Mononuclear cell (primary cell): ENCODE measurements around the gene SAMD4A. TPM values are rescaled to one million over a fixed set of nuclear protein-coding genes. Genes with fewer than 3 reads are reported as not detected.
A peak's percentile ranks its signal among the peaks of the same experiment; 100 is the strongest.

Experiments used
- H3K27me3 ChIP-seq: 2 replicates; pipeline ENCODE4 v1.6.0; 2011; ENCODE audit warnings: low read length, control low read depth; ENCODE audit not compliant: insufficient read depth
- H3K4me1 ChIP-seq: 2 replicates; pipeline ENCODE4 v1.5.1; 2011; ENCODE audit warnings: mild to moderate bottlenecking, low read length, control low read depth; ENCODE audit not compliant: insufficient read depth
- H3K4me3 ChIP-seq: 2 replicates; pipeline ENCODE4 v1.5.1; 2011; ENCODE audit warnings: mild to moderate bottlenecking, low read length, moderate library complexity
- H3K9me3 ChIP-seq: 2 replicates; pipeline ENCODE4 v1.5.1; 2011; ENCODE audit warnings: low read depth, mild to moderate bottlenecking, control low read depth, low read length
- total RNA-seq: library from RNA; depleted of rRNA; stranded (reverse); fragments of >200 nt; gene quantifications from one replicate; pipeline ENCODE4 v1.2.3, GENCODE V29; 2012

SAMD4A gene
- total RNA-seq, result 2.0 TPM

DNA sequence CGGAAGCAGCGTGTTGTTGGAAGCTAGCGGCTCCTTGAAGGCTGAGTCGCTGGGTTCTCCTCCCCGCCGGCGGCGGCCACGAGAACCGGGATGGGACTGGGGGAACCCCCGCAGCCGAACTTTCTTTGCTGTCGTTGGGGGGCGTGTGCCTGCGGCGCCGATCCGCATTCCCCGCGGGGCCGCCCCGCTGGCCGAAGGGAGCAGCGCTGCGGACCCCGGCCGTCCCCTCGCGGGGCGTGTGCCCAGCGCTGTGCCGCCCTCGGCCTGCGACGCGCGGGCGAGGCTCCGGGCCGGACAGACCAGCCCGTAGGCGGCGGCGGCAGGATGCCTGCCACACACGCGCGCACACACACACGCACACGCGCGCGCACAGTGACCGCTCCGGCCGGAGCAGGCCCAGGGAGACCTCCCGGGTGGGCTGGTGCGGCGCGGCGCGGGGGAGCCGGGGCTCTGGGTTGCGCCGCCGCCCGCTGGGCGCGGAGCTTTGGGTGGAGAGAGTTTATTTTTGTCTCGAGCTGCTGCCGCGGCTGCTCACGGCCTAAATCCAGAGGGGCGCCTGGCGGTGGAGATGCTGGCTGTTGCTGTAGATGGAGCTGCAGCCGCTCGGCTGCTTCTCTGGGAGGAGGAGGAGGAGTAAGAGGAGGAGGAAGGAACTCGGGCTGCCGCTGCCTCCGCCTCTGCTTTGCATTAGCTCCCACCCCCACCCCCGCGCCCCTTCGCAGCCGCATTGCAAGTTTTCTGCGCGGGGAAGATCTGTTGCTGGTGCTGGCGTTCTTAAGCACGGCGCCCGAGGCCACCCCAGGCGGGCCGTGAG is at the start of gene SAMD4A:
SAMD4A (plus strand) TSS at position 719 of the 814 bp plus-strand sequence. CDS start 789 bp downstream, outside the sequence.
- peaks cover 61% of the 10 kb centered on the region for H3K27me3 ChIP-seq
- peak within 1 kb of the TSS; percentile 49 for H3K4me3 ChIP-seq
- no peaks in the 10 kb centered on the region for H3K9me3 ChIP-seq
- peaks cover 35% of the 10 kb centered on the region for H3K4me1 ChIP-seq

GRCh38 chr14:54524410-54524809 is 42.5 kb upstream of the SAMD4A start:
- Histone ChIP-seq H3K9me3 (no peaks in the 10 kb centered on the region), H3K27me3 (no peaks in the 10 kb centered on the region), H3K4me3 (no peak overlapping the region), H3K4me1 (no peaks in the 10 kb centered on the region)

- no peaks in the 10 kb centered on the region for H3K9me3 ChIP-seq
- H3K4me1 ChIP-seq, result peaks cover 3% of the 10 kb centered on the region
- H3K27me3 ChIP-seq, result no peaks in the 10 kb centered on the region
- H3K4me3 ChIP-seq, result no peak overlapping the region
Observed at GRCh38 chr14:54528973-54529372, 38.0 kb upstream of the SAMD4A start.

DNA sequence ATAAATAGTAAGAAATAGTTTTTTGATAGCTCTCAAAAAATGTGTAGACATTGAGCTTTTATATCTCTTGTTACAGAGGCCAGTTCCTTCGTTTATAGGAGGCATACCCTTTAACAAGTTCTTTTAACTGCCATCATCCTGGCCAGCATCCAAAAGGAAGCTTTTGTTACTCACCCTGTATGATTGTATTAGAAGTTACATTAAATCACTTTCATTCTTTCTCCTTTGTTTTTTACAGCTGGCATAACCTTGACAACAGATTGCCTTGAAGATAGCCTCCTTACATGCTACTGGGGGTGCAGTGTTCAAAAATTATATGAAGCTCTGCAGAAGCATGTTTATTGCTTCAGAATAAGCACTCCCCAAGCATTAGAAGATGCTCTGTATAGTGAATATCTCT is 37.1 kb upstream of the SAMD4A start:
- Histone ChIP-seq H3K4me1 (peaks cover 3% of the 10 kb centered on the region), H3K4me3 (no peak overlapping the region), H3K27me3 (no peaks in the 10 kb centered on the region), H3K9me3 (no peaks in the 10 kb centered on the region)

GRCh38 chr14:54532111-54533012 is 34.6 kb upstream of the SAMD4A start:
- no peaks in the 10 kb centered on the region for H3K9me3 ChIP-seq
- no peaks in the 10 kb centered on the region for H3K27me3 ChIP-seq
- no peak overlapping the region for H3K4me3 ChIP-seq
- peaks cover 3% of the 10 kb centered on the region for H3K4me1 ChIP-seq

DNA sequence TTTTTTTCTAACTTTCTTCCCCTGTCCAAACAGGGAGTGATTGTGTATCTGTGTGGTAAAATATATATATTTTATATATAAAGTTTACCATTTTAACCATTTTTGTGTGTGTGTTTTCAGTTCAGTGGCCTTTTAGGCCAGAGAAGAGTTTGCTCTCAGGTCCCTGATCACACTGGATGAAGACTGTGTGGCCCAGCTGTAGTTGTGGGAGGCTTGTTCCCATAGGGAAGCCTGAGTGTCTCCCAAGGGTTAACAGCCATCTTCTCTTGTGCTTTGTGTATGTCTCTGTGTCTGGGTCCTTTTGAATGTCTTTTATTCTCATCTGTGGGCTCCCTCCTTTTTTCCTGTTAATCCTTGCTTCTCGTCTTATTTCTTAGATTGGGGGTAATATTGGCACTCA is 33.8 kb upstream of the SAMD4A start:
- Histone ChIP-seq H3K9me3 (no peaks in the 10 kb centered on the region), H3K4me1 (peaks cover 3% of the 10 kb centered on the region), H3K4me3 (no peak overlapping the region), H3K27me3 (no peaks in the 10 kb centered on the region)

DNA sequence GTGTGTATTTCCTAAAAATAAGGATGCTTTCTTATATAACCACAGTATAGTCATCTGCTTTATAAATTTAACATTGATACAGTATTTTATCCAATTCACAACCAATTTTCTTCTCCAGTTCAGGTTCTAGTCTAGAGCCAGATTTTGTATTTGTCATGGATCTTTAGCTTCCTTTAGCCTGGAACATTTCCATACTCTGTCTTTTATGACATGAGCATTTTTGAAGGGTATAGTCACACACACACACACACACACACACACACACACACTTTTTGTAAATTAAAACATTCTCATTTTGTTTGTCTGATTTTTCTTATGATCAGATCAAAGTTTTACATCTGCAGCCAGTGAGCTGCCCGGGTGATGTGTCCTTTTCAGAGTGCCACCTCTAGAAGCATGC is 31.8 kb upstream of the SAMD4A start:
- Histone ChIP-seq H3K4me1 (peaks cover 3% of the 10 kb centered on the region), H3K27me3 (no peaks in the 10 kb centered on the region), H3K9me3 (no peaks in the 10 kb centered on the region), H3K4me3 (no peak overlapping the region)

DNA sequence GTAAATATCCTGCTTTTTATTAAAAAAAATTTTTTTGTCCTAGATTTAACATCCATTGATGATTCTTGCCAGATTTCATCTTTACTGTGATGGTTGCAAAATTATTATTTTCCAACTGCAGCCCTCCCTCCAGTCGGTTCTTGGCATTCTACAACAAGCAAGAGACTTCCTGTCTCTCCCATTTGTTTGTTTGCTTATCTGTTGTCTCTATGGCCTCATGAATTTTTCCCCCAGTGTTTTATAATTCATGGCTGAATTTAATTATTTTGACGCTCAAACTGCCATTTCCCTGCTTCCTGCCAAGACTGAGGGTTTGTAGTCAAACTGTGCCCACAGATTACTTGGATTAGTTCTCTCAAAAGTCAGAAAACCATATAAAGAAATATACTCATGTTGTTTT is 31.3 kb upstream of the SAMD4A start:
- Histone ChIP-seq H3K4me1 (peaks cover 3% of the 10 kb centered on the region), H3K4me3 (no peak overlapping the region), H3K27me3 (no peaks in the 10 kb centered on the region), H3K9me3 (no peaks in the 10 kb centered on the region)

- Histone ChIP-seq H3K27me3 (no peaks in the 10 kb centered on the region), H3K4me1 (peaks cover 2% of the 10 kb centered on the region), H3K4me3 (no peak overlapping the region), H3K9me3 (no peaks in the 10 kb centered on the region)
Observed at GRCh38 chr14:54537651-54538050, 29.3 kb upstream of the SAMD4A start.

GRCh38 chr14:54538055-54538454 is 28.9 kb upstream of the SAMD4A start:
- Histone ChIP-seq H3K4me1 (no peaks in the 10 kb centered on the region), H3K27me3 (no peaks in the 10 kb centered on the region), H3K4me3 (no peak overlapping the region), H3K9me3 (no peaks in the 10 kb centered on the region)

DNA sequence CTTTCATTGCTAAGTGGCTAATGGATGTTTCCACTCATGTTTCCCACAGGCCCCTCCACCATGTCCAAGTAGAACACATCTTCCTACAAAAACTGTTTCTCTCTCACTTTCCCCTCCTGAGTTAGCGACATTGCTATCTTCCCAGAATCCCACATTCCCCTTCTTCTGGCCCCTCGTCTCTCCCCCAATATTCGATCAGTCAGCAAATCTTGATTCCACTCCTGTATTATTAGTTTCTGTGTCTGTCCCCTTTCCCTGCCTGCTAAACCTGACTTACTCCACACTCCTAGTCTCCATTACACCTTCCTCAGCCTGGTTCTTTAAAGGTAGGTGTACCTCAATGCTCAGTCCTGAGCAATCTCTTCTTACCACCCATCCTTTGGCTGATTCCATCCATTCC is 19.3 kb upstream of the SAMD4A start:
- Histone ChIP-seq H3K9me3 (no peaks in the 10 kb centered on the region), H3K4me3 (no peak overlapping the region), H3K4me1 (no peaks in the 10 kb centered on the region), H3K27me3 (no peaks in the 10 kb centered on the region)

DNA sequence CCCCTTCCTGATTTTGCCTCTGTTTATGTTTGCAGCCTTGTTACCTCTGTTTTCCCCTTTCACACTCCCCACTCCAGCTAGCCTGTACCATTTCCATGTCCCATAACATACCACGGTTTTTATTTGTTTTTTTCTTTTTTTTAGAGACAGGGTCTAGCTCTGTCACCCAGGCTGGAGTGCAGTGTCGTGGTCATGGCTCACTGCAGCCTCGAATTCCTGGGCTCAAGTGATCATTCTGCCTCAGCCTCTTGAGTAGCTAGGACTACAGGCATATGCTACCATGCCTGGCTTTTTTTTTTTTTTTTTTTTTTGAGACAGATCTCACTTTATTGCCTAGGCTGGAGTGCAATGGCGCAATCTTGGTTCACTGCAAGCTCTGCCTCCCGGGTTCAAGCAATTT is 18.4 kb upstream of the SAMD4A start:
- Histone ChIP-seq H3K9me3 (no peaks in the 10 kb centered on the region), H3K4me1 (no peaks in the 10 kb centered on the region), H3K4me3 (no peak overlapping the region), H3K27me3 (no peaks in the 10 kb centered on the region)

- Histone ChIP-seq H3K4me1 (no peaks in the 10 kb centered on the region), H3K9me3 (no peaks in the 10 kb centered on the region), H3K27me3 (no peaks in the 10 kb centered on the region), H3K4me3 (no peak overlapping the region)
Observed at GRCh38 chr14:54549862-54550261, 17.1 kb upstream of the SAMD4A start.

- Histone ChIP-seq H3K4me3 (no peak overlapping the region), H3K9me3 (no peaks in the 10 kb centered on the region), H3K4me1 (no peaks in the 10 kb centered on the region), H3K27me3 (no peaks in the 10 kb centered on the region)
Observed at GRCh38 chr14:54550514-54550913, 16.4 kb upstream of the SAMD4A start.

DNA sequence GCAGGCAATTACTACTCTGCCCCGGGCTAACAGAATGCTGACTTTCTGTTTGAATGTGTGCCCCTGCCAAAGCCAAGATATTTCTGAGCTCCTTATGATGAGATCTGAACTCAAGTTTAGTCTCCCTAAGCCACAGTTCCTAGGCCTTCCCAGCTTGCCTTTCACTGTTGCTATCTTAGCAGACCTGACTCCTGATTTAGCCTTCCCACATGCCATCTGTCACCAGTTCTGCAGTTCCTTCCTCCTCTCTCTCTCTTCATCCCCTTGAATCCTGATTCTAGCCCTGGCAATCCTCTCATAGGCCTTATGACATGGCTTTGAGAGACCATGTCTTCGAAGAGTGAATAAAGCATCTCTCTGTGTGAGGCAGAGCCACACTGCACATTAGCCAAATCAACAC is 12.5 kb upstream of the SAMD4A start:
- Histone ChIP-seq H3K9me3 (no peaks in the 10 kb centered on the region), H3K4me1 (no peaks in the 10 kb centered on the region), H3K27me3 (no peaks in the 10 kb centered on the region), H3K4me3 (no peak overlapping the region)
